Caco-2 (cell line): ENCODE results near the gene GRIK4. TPM values are rescaled to one million over a fixed set of nuclear protein-coding genes. Genes with fewer than 3 reads are reported as not detected.

Source experiments
- BruUV-seq: library from RNA; stranded (reverse); fragments of 400-500 nt; replicated peaks from 2 replicates; lab custom pipeline; 2021; lab: Mats Ljungman, UMichigan
- CTCF ChIA-PET: fragments of 300-600 bp; sonication (Branson Sonifier 250); formaldehyde crosslinking; loops from one replicate; lab custom pipeline; 2022; ENCODE audit warnings: antibody characterized with exemption; lab: Charles Lee
- POLR2A ChIA-PET: fragments of 300-600 bp; sonication (Branson Sonifier 250); formaldehyde crosslinking; loops from one replicate; lab custom pipeline; 2022; ENCODE audit warnings: antibody characterized with exemption; lab: Charles Lee
- DNase-seq, 2 experiments: peaks; one replicate each; pipeline versions ENCODE4 v3.0.0 to v3.0.0-alpha.2; 2020 to 2022
- H3K27me3 ChIP-seq: replicated peaks from 2 replicates; pipeline ENCODE4 v1.6.0; 2011; ENCODE audit warnings: low read length; ENCODE audit not compliant: control insufficient read depth, insufficient read depth
- H3K36me3 ChIP-seq: 2 replicates; pipeline ENCODE4 v1.5.1; 2011; ENCODE audit warnings: low read length; ENCODE audit not compliant: control insufficient read depth, insufficient read depth
- H3K4me1 ChIP-seq: fragments of 250-450 bp; sonication (Bioruptor Pico); 2 replicates; pipeline ENCODE4 v1.5.1; 2020; ENCODE audit warnings: mild to moderate bottlenecking
- H3K4me3 ChIP-seq: 2 replicates; pipeline ENCODE4 v1.5.1; 2011; ENCODE audit warnings: low read depth, mild to moderate bottlenecking, control low read depth, low read length
- H3K9me3 ChIP-seq: fragments of 250-450 bp; sonication (Bioruptor Pico); 2 replicates; pipeline ENCODE4 v1.5.1; 2020; ENCODE audit warnings: mild to moderate bottlenecking, moderate library complexity
- H3K27ac Mint-ChIP-seq: one replicate; pipeline ENCODE4 v1.8.0; 2022; ENCODE audit warnings: mixed read lengths; ENCODE audit not compliant: unreplicated experiment
- H3K27me3 Mint-ChIP-seq: one replicate; pipeline ENCODE4 v1.8.0; 2022; ENCODE audit warnings: mixed read lengths; ENCODE audit not compliant: insufficient read depth, unreplicated experiment
- H3K36me3 Mint-ChIP-seq: one replicate; pipeline ENCODE4 v1.8.0; 2022; ENCODE audit warnings: mild to moderate bottlenecking, mixed read lengths; ENCODE audit not compliant: insufficient read depth, unreplicated experiment
- H3K4me1 Mint-ChIP-seq: one replicate; pipeline ENCODE4 v1.8.0; 2022; ENCODE audit warnings: low read depth, mixed read lengths; ENCODE audit not compliant: unreplicated experiment
- H3K4me3 Mint-ChIP-seq: one replicate; pipeline ENCODE4 v1.8.0; 2022; ENCODE audit warnings: mild to moderate bottlenecking, moderate library complexity, mixed read lengths; ENCODE audit not compliant: unreplicated experiment
- H3K9me3 Mint-ChIP-seq: one replicate; pipeline ENCODE4 v1.8.0; 2022; ENCODE audit warnings: mixed read lengths; ENCODE audit not compliant: unreplicated experiment
- CTCF ChIP-seq, 2 experiments: fragments of 200-600 bp in 1 of 2; IDR thresholded peaks; 1 replicate in 1 of 2; 2 replicates in 1 of 2; pipeline versions ENCODE4 v1.5.1 to v1.8.0; 2011 to 2022; ENCODE audit warnings: antibody characterized with exemption in 1 of 2, control low read depth in 1 of 2, inconsistent platforms in 1 of 2, low read depth in 1 of 2, low read length in 1 of 2, mild to moderate bottlenecking in 1 of 2, moderate library complexity in 1 of 2; ENCODE audit not compliant: insufficient read depth in 1 of 2, severe bottlenecking in 1 of 2, unreplicated experiment in 1 of 2
- intact Hi-C: fragments of 100-400 bp; cut with micrococcal nuclease; formaldehyde crosslinking; loops from one replicate; pipeline ENCODE4 v1.10.0; 2022; ENCODE audit not compliant: unreplicated experiment
- total RNA-seq: library from RNA; stranded (reverse); gene quantifications from 2 replicates; pipeline ENCODE4 v1.2.3, GENCODE V29; 2022

GRIK4 gene
- total RNA-seq, 1 experiment from 2014 or later, result 2.0 TPM

- no peaks in the 10 kb centered on the region for H3K4me1 Mint-ChIP-seq
Observed at GRCh38 chr11:120936356-120936755, 424.8 kb downstream of the GRIK4 start.

GRCh38 chr11:120937501-120937900 lies 426.0 kb downstream of the GRIK4 start:
- no peak for DNase-seq
- TF ChIP-seq CTCF (IDR thresholded peaks at IDR 0.05; ENCODE audit: insufficient read depth in 1 of 2, low read depth in 1 of 2, low read length in 1 of 2, severe bottlenecking in 1 of 2, unreplicated experiment in 1 of 2), result no peak
- H3K4me3 Mint-ChIP-seq, result no peak overlapping the region
- Histone ChIP-seq H3K4me3 (no peak overlapping the region), H3K9me3 (no peaks in the 10 kb centered on the region; the same call in 1 of the 2 replicates), H3K4me1 (no peaks in the 10 kb centered on the region), H3K36me3 (no peaks in the 10 kb centered on the region), H3K27me3 (no peaks in the 10 kb centered on the region; the same call in 1 of the 2 replicates)
- no peak overlapping the region for H3K27ac Mint-ChIP-seq
- peaks cover 20% of the 10 kb centered on the region for H3K27me3 Mint-ChIP-seq
- H3K9me3 Mint-ChIP-seq, result no peaks in the 10 kb centered on the region
- H3K4me1 Mint-ChIP-seq, result no peaks in the 10 kb centered on the region
- intact Hi-C loops, result no loop called here
- ChIA-PET CTCF (interaction anchor here (0.6 to 2.3 kb wide), 2 partner anchors 9 to 15 kb away, joined by 5 to 7 read pairs; no protein-coding TSS in a partner anchor), POLR2A (no interaction called here)
- no TSS peak for BruUV-seq
- no peaks in the 10 kb centered on the region for H3K36me3 Mint-ChIP-seq

More at GRCh38 chr11:120936356-120936755, 424.8 kb downstream of the GRIK4 start:
- Histone ChIP-seq H3K4me1 (no peaks in the 10 kb centered on the region), H3K36me3 (no peaks in the 10 kb centered on the region), H3K9me3 (no peaks in the 10 kb centered on the region), H3K4me3 (no peak overlapping the region), H3K27me3 (no peaks in the 10 kb centered on the region; the same call in 1 of the 2 replicates)
- H3K4me3 Mint-ChIP-seq, result no peak overlapping the region
- BruUV-seq, result no TSS peak
- TF ChIP-seq CTCF (IDR thresholded peaks at IDR 0.05; ENCODE audit: insufficient read depth in 1 of 2, low read depth in 1 of 2, low read length in 1 of 2, severe bottlenecking in 1 of 2, unreplicated experiment in 1 of 2), result no peak
- intact Hi-C loops, result no loop called here
- ChIA-PET CTCF (interaction anchor here (2.3 kb wide), 1 partner anchor 16 kb away, joined by 7 read pairs; no protein-coding TSS in a partner anchor), POLR2A (no interaction called here)
- no peaks in the 10 kb centered on the region for H3K36me3 Mint-ChIP-seq
- H3K27ac Mint-ChIP-seq, result no peak overlapping the region
- no peak for DNase-seq
- peaks cover 20% of the 10 kb centered on the region for H3K27me3 Mint-ChIP-seq
- no peaks in the 10 kb centered on the region for H3K9me3 Mint-ChIP-seq

GRCh38 chr11:120938260-120938659 lies 426.7 kb downstream of the GRIK4 start:
- Histone ChIP-seq H3K4me3 (no peak overlapping the region), H3K36me3 (no peaks in the 10 kb centered on the region), H3K27me3 (no peaks in the 10 kb centered on the region; the same call in 1 of the 2 replicates), H3K9me3 (no peaks in the 10 kb centered on the region; the same call in 1 of the 2 replicates), H3K4me1 (no peaks in the 10 kb centered on the region)
- DNase-seq, result no peak
- Mint-ChIP-seq H3K36me3 (no peaks in the 10 kb centered on the region), H3K4me3 (no peak overlapping the region), H3K27ac (no peak overlapping the region), H3K9me3 (no peaks in the 10 kb centered on the region), H3K27me3 (peaks cover 18% of the 10 kb centered on the region), H3K4me1 (no peaks in the 10 kb centered on the region)
- POLR2A ChIA-PET, result no interaction called here
- CTCF ChIA-PET, result no interaction called here
- intact Hi-C loops, result no loop called here
- BruUV-seq, result no TSS peak
- no peak for TF ChIP-seq CTCF (IDR thresholded peaks at IDR 0.05; ENCODE audit: insufficient read depth in 1 of 2, low read depth in 1 of 2, low read length in 1 of 2, severe bottlenecking in 1 of 2, unreplicated experiment in 1 of 2)
